ENCODE measurements around the gene CD164L2. TPM values are rescaled to one million over a fixed set of nuclear protein-coding genes. Genes with fewer than 3 reads are reported as not detected.
A peak's percentile ranks its signal among the peaks of the same experiment; 100 is the strongest.

CD164L2 gene
- total RNA-seq, 4 donors from 2014 or later, result 5.9 to 14.3 (median 10.3) TPM

- no peaks in the 10 kb centered on the region for H3K9me3 ChIP-seq
- 79% methylated on average over 62 of the region's 71 CpGs for WGBS
- H3K27me3 ChIP-seq, result no peaks in the 10 kb centered on the region
- DNase-seq (ENCODE audit: low spot score in 2 of 2), result no peak
- H3K27ac ChIP-seq, result no peak overlapping the region
- H3K4me3 ChIP-seq, result peak overlapping the region; percentile 13
- TF ChIP-seq POLR2AphosphoS5 (IDR thresholded peaks at IDR 0.05) (no peak), POLR2A (IDR thresholded peaks at IDR 0.05) (no peak)
- peaks cover 51% of the 10 kb centered on the region for H3K4me1 ChIP-seq
- peaks cover 91% of the 10 kb centered on the region for H3K36me3 ChIP-seq
Observed at GRCh38 chr1:27360159-27361043, 22.7 kb downstream of the CD164L2 start.

- H3K27me3 ChIP-seq, result no peaks in the 10 kb centered on the region
- 69% methylated on average over 3 of the region's 9 CpGs for WGBS
- no peak for DNase-seq (ENCODE audit: low spot score in 2 of 2)
- H3K27ac ChIP-seq, result no peak overlapping the region
- peaks cover 96% of the 10 kb centered on the region for H3K36me3 ChIP-seq
- TF ChIP-seq POLR2AphosphoS5 (IDR thresholded peaks at IDR 0.05) (no peak), POLR2A (IDR thresholded peaks at IDR 0.05) (no peak), CTCF (IDR thresholded peaks at IDR 0.05) (no peak), EP300 (IDR thresholded peaks at IDR 0.05) (no peak)
- H3K4me1 ChIP-seq, result peaks cover 46% of the 10 kb centered on the region
- H3K9me3 ChIP-seq, result no peaks in the 10 kb centered on the region
- no peak overlapping the region for H3K4me3 ChIP-seq
Observed at GRCh38 chr1:27359822-27360158, 23.3 kb downstream of the CD164L2 start.

- Histone ChIP-seq H3K9me3 (no peaks in the 10 kb centered on the region), H3K4me1 (peaks cover 37% of the 10 kb centered on the region), H3K27me3 (no peaks in the 10 kb centered on the region), H3K36me3 (peaks cover 97% of the 10 kb centered on the region), H3K4me3 (no peak overlapping the region), H3K27ac (no peak overlapping the region)
- WGBS, result 92% methylated on average over 5 of the region's 5 CpGs
- no peak for DNase-seq (ENCODE audit: low spot score in 2 of 2)
- TF ChIP-seq EP300 (IDR thresholded peaks at IDR 0.05) (no peak), CTCF (IDR thresholded peaks at IDR 0.05) (no peak), POLR2A (IDR thresholded peaks at IDR 0.05) (no peak), POLR2AphosphoS5 (IDR thresholded peaks at IDR 0.05) (no peak)
Observed at GRCh38 chr1:27358928-27359313, 24.2 kb downstream of the CD164L2 start.

GRCh38 chr1:27358038-27358927, 24.9 kb downstream of the CD164L2 start:
- Histone ChIP-seq H3K27ac (no peak overlapping the region), H3K4me1 (peaks cover 32% of the 10 kb centered on the region), H3K27me3 (no peaks in the 10 kb centered on the region), H3K9me3 (no peaks in the 10 kb centered on the region), H3K4me3 (no peak overlapping the region), H3K36me3 (peaks cover 97% of the 10 kb centered on the region)
- WGBS, result 94% methylated on average over 15 of the region's 21 CpGs
- no peak for DNase-seq (ENCODE audit: low spot score in 2 of 2)
- TF ChIP-seq POLR2A (IDR thresholded peaks at IDR 0.05) (no peak), POLR2AphosphoS5 (IDR thresholded peaks at IDR 0.05) (no peak), EP300 (IDR thresholded peaks at IDR 0.05) (no peak), CTCF (IDR thresholded peaks at IDR 0.05) (no peak)

- H3K27ac ChIP-seq, result peak overlapping the region; percentile 50
- peak overlapping the region; percentile 25 for H3K4me3 ChIP-seq
- H3K27me3 ChIP-seq, result no peaks in the 10 kb centered on the region
- no peak for DNase-seq (ENCODE audit: low spot score in 2 of 2)
- peaks cover 92% of the 10 kb centered on the region for H3K36me3 ChIP-seq
- no peak for TF ChIP-seq POLR2AphosphoS5 (IDR thresholded peaks at IDR 0.05)
- peak; percentile 92 to 97 for TF ChIP-seq CTCF (IDR thresholded peaks at IDR 0.05)
- no peak for TF ChIP-seq POLR2A (IDR thresholded peaks at IDR 0.05)
- no peak for TF ChIP-seq EP300 (IDR thresholded peaks at IDR 0.05)
- no peaks in the 10 kb centered on the region for H3K9me3 ChIP-seq
- 39% methylated on average over 22 of the region's 40 CpGs for WGBS
- H3K4me1 ChIP-seq, result peaks cover 32% of the 10 kb centered on the region
Observed at GRCh38 chr1:27357281-27358037, 25.7 kb downstream of the CD164L2 start.
